Psoas muscle (tissue), 8 donors: Measurements from ENCODE around the gene KLHL29. TPM values are rescaled to one million over a fixed set of nuclear protein-coding genes. Genes with fewer than 3 reads are reported as not detected.

Experiments used
- ATAC-seq, 4 donors: fragments of 200-7000 bp; cut with Tn5 transposase; one replicate each; pipeline ENCODE4 v1.9.1; 2020; ENCODE audit warnings: moderate library complexity in 3 of 4, mild to moderate bottlenecking in 2 of 4
- DNase-seq, 2 donors: peaks; one replicate each; pipeline ENCODE4 v3.0.0-alpha.2; 2020
- H3K27ac ChIP-seq: fragments of 200-600 bp; one replicate; pipeline ENCODE4 v1.8.0; 2022
- H3K27me3 ChIP-seq, 3 donors: fragments of 200-600 bp in 1 of 3; one replicate each; pipeline versions ENCODE4 v1.6.1 to v1.8.0; 2013 to 2022; ENCODE audit warnings: low read length in 2 of 3, mild to moderate bottlenecking in 2 of 3, moderate library complexity in 1 of 3; ENCODE audit not compliant: insufficient read depth in 3 of 3
- H3K36me3 ChIP-seq, 2 donors: fragments of 200-600 bp in 1 of 2; one replicate each; pipeline versions ENCODE4 v1.6.1 to v1.8.0; 2013 to 2022; ENCODE audit warnings: low read depth in 1 of 2, mild to moderate bottlenecking in 1 of 2, moderate library complexity in 1 of 2; ENCODE audit not compliant: insufficient read depth in 1 of 2
- H3K4me1 ChIP-seq: fragments of 200-600 bp; one replicate; pipeline ENCODE4 v1.8.0; 2022
- H3K4me3 ChIP-seq: fragments of 200-600 bp; one replicate; pipeline ENCODE4 v1.8.0; 2022; ENCODE audit warnings: mild to moderate bottlenecking
- H3K9me3 ChIP-seq: fragments of 200-600 bp; one replicate; pipeline ENCODE4 v1.8.0; 2022
- CTCF ChIP-seq: fragments of 200-600 bp; IDR thresholded peaks from one replicate; pipeline ENCODE4 v1.8.0; 2022; ENCODE audit warnings: antibody characterized with exemption
- whole genome bisulfite sequencing, 3 donors: extraction: QIAGEN DNeasy Blood & Tissue Kit; methylation state at CpG; one replicate each; pipeline versions ENCODE4 v1.1.6 to v1.1.7; 2013; 5-methylcytosine and 5-hydroxymethylcytosine counted together
- intact Hi-C, 2 donors: fragments of 100-400 bp; cut with DNase I; formaldehyde crosslinking; loops; one replicate each; pipeline versions ENCODE4 v1.11.0 to v1.14.2; 2022
- polyA plus RNA-seq, 3 donors: library from polyadenylated mRNA; stranded (reverse); fragments of 200-250 nt; gene quantifications; one replicate each; pipeline ENCODE4 v1.2.3, GENCODE V29; 2013
- total RNA-seq, 4 donors: library from RNA; stranded (reverse); fragmentation: NEBNext Ultra II Directional in 2 of 4; extraction: Animal tissue kit (Norgen Biotek cat#: 25700) in 2 of 4; gene quantifications; one replicate each; pipeline versions ENCODE4 v1.2.1 to v1.2.4, GENCODE V29; 2021 to 2023
- donor health status: healthy with polysubstance abuse.
- donor health status: DM: no; HTN: no; CAD: no; lungs with moderate emphysema.
- donor health status: Bipolar disorder and iron deficiency.
- donor health status: healthy.
- donor health status: DM: yes; HTN: yes; CAD: no.
- donor health status: DM: no; HTN: no; CAD: no.
- donor health status: DM: no; HTN: no; CAD: no.
- donor health status: DM: yes; HTN: yes; CAD: no.

Gene KLHL29
- total and polyA plus RNA-seq, 7 donors = 4.4 to 14.1 (median 6.8) TPM

DNA sequence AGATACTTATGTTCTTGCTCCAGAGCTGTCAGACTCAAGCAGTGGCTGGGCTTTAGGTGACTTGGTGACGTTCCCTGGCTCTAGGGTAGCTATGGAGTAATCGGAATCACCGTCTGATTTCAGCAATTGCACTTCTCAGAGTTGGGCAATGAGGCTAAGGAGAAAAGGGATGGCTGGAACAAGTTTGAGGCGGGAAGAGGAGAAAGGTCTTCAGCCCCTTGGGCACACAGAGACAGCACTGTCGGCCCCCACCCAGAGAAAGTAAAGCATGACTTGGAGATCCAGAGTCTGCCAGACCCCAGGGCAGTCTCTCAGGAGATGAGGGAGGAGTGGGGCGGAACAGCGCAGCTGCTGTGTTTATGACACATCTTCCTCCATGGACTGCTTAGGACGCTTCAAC lies 114.5 kb downstream of the KLHL29 start:
- Histone ChIP-seq H3K9me3 (no peaks in the 10 kb centered on the region), H3K36me3 (no peaks in the 10 kb centered on the region), H3K4me3 (no peak overlapping the region), H3K27me3 (no peaks in the 10 kb centered on the region), H3K27ac (peak overlapping the region; percentile 70), H3K4me1 (peaks cover 27% of the 10 kb centered on the region)
- intact Hi-C loops = no loop called here
- DNase-seq (peak; percentile 51 to 84), ATAC-seq (peak; percentile 37 to 61 (median 44))
- 76 to 80% (median 78%) methylated on average over 8 of the region's 8 CpGs for WGBS, 3 donors
- no peak for TF ChIP-seq CTCF

- Histone ChIP-seq H3K36me3 (no peaks in the 10 kb centered on the region), H3K4me3 (no peak overlapping the region), H3K4me1 (peaks cover 24% of the 10 kb centered on the region), H3K9me3 (no peaks in the 10 kb centered on the region), H3K27ac (no peak overlapping the region), H3K27me3 (no peaks in the 10 kb centered on the region)
- no peak for ATAC-seq
- intact Hi-C loops = no loop called here
- DNase-seq = peak in 1 of 2 donors; percentile 37
- TF ChIP-seq CTCF = no peak
- 87 to 97% (median 96%) methylated on average over 12 of the region's 12 CpGs for WGBS, 3 donors
These were observed 115.9 kb downstream of the KLHL29 start for GRCh38 chr2:23500836-23501235.

DNA sequence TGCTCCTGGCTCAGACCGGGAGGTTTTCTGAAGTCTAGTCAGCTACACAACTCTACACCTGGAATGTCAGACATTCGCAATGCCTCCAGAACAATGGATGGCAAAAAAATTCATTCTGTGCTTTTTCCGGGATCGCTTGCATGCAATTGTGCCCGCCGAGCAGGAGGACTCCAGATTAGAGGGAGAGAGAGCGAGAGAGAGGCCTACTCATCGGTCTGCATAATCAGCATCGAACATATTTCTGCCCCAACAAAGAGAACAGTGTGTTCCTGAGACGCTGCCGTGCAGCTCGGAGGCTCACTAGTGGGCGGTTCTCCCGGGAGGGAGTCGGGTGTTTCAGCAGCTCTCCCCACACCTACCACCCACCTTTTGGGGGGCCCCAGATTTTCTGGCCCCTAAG lies 117.1 kb downstream of the KLHL29 start:
- Histone ChIP-seq H3K36me3 (no peaks in the 10 kb centered on the region), H3K4me1 (peaks cover 13% of the 10 kb centered on the region), H3K4me3 (no peak overlapping the region), H3K27me3 (no peaks in the 10 kb centered on the region), H3K9me3 (no peaks in the 10 kb centered on the region), H3K27ac (no peak overlapping the region)
- ATAC-seq (peak in 1 of 4 donors; percentile 8), DNase-seq (peak; percentile 9 to 35)
- intact Hi-C loops = no loop called here
- 67 to 91% (median 88%) methylated on average over 15 of the region's 15 CpGs for WGBS, 3 donors
- TF ChIP-seq CTCF = no peak

GRCh38 chr2:23503097-23503496 lies 118.1 kb downstream of the KLHL29 start:
- peak in 1 of 2 donors; percentile 26 for DNase-seq
- no peak overlapping the region for H3K27ac ChIP-seq
- H3K4me1 ChIP-seq = peaks cover 11% of the 10 kb centered on the region
- no peaks in the 10 kb centered on the region for H3K27me3 ChIP-seq
- 80 to 92% (median 87%) methylated on average over 6 of the region's 6 CpGs for WGBS, 3 donors
- no peak for ATAC-seq
- TF ChIP-seq CTCF = no peak
- no peaks in the 10 kb centered on the region for H3K9me3 ChIP-seq
- intact Hi-C loops = no loop called here
- no peak overlapping the region for H3K4me3 ChIP-seq
- H3K36me3 ChIP-seq = no peaks in the 10 kb centered on the region

DNA sequence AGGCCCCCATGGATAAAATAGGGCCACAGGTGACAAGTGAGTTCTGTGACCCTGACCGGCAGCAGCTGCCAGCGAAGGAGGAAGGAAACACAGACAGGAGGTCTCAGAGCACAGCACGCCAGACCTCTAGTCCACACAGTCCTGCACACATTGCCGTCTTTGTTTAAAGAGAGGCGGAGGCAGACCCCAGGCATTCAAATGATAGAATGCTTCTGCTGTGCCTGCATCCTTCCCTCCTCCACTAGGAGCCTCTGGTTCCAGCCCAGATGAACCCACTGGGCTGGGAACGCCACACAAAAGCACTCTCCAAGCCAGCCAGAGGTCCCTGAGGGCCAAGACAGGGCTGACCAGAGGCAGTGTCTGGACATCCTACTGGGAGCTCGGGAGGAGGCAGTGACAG lies 118.7 kb downstream of the KLHL29 start:
- H3K27ac ChIP-seq = no peak overlapping the region
- intact Hi-C loops = no loop called here
- H3K4me1 ChIP-seq = peaks cover 6% of the 10 kb centered on the region
- WGBS, 3 donors = 69 to 79% (median 74%) methylated on average over 7 of the region's 7 CpGs
- TF ChIP-seq CTCF = no peak
- ATAC-seq (no peak), DNase-seq (no peak)
- H3K9me3 ChIP-seq = no peaks in the 10 kb centered on the region
- H3K36me3 ChIP-seq = no peaks in the 10 kb centered on the region
- H3K4me3 ChIP-seq = no peak overlapping the region
- H3K27me3 ChIP-seq = no peaks in the 10 kb centered on the region
